SK-N-SH (cell line): Measurements from ENCODE around the gene CENPQ. TPM values are rescaled to one million over a fixed set of nuclear protein-coding genes. Genes with fewer than 3 reads are reported as not detected.

ENCODE experiments used
- CTCF ChIA-PET: fragments of 300-600, 350-600 bp; formaldehyde crosslinking; extraction: SDS; loops from one replicate; lab custom pipeline; 2021; lab: Yijun Ruan, JAX
- POLR2A ChIA-PET: fragments of 350-600 bp; sonication (Branson Sonifier 250); formaldehyde crosslinking; extraction: SDS; loops from one replicate; lab custom pipeline; 2020; ENCODE audit warnings: antibody characterized with exemption, inconsistent platforms; lab: Yijun Ruan, JAX
- DNase-seq: peaks from one replicate; pipeline ENCODE4 v3.0.0; 2012
- H2AFZ ChIP-seq: fragments of 200-600 bp; sonication (generic); 2 replicates; pipeline ENCODE4 v1.8.1; 2016; ENCODE audit warnings: antibody characterized with exemption, mild to moderate bottlenecking, low read depth
- H3F3A ChIP-seq: fragments of 200-600 bp; sonication (generic); replicated peaks from 2 replicates; pipeline ENCODE3; 2016; ENCODE audit warnings: antibody characterized with exemption, mild to moderate bottlenecking; ENCODE audit not compliant: insufficient read depth
- H3K27ac ChIP-seq, 2 experiments: fragments of 200-500 bp in 1 of 2; fragments of 200-600 bp in 1 of 2; sonication (Bioruptor generic) in 1 of 2; sonication (generic), shearing (Covaris generic) in 1 of 2; 2 replicates each; pipeline versions ENCODE4 v1.5.1 to v1.6.1; 2014 to 2016; ENCODE audit warnings: low read depth in 2 of 2, inconsistent platforms in 1 of 2, low read length in 1 of 2, mild to moderate bottlenecking in 1 of 2, mixed read lengths in 1 of 2
- H3K27me3 ChIP-seq: fragments of 200-600 bp; sonication (generic), shearing (Covaris generic); 2 replicates; pipeline ENCODE4 v1.6.1; 2016; ENCODE audit warnings: mixed run types; ENCODE audit not compliant: insufficient read depth
- H3K36me3 ChIP-seq, 2 experiments: fragments of 200-500 bp in 1 of 2; fragments of 200-600 bp in 1 of 2; sonication (Bioruptor generic) in 1 of 2; sonication (generic) in 1 of 2; replicated peaks in 1 of 2; 2 replicates each; pipeline versions ENCODE3 to v1.5.1; 2014 to 2016; ENCODE audit warnings: low read length in 1 of 2, mild to moderate bottlenecking in 1 of 2; ENCODE audit not compliant: insufficient read depth in 2 of 2, control insufficient read depth in 1 of 2
- H3K4me1 ChIP-seq, 2 experiments: fragments of 200-500 bp in 1 of 2; fragments of 200-600 bp in 1 of 2; sonication (Bioruptor generic) in 1 of 2; sonication (generic), shearing (Covaris generic) in 1 of 2; 2 replicates each; pipeline versions ENCODE4 v1.5.1 to v1.6.1; 2014 to 2016; ENCODE audit warnings: low read depth in 1 of 2, low read length in 1 of 2, mixed run types in 1 of 2; ENCODE audit not compliant: insufficient read depth in 2 of 2, control insufficient read depth in 1 of 2
- H3K4me2 ChIP-seq: fragments of 200-600 bp; sonication (generic), shearing (Covaris generic); 2 replicates; pipeline ENCODE4 v1.6.1; 2017; ENCODE audit warnings: mixed run types
- H3K4me3 ChIP-seq, 2 experiments: fragments of 200-500 bp in 1 of 2; fragments of 200-600 bp in 1 of 2; sonication (Bioruptor generic) in 1 of 2; sonication (generic), shearing (Covaris generic) in 1 of 2; 2 replicates each; pipeline versions ENCODE4 v1.5.1 to v1.8.1; 2014 to 2016; ENCODE audit warnings: low read depth in 2 of 2, inconsistent platforms in 1 of 2, low read length in 1 of 2, mild to moderate bottlenecking in 1 of 2, mixed read lengths in 1 of 2, moderate library complexity in 1 of 2
- H3K79me2 ChIP-seq: fragments of 200-600 bp; sonication (generic); 2 replicates; pipeline ENCODE4 v1.8.1; 2017; ENCODE audit warnings: mild to moderate bottlenecking; ENCODE audit not compliant: insufficient read depth
- H3K9ac ChIP-seq: fragments of 200-600 bp; sonication (generic); 2 replicates; pipeline ENCODE4 v1.6.1; 2017; ENCODE audit warnings: mixed run types
- H3K9me2 ChIP-seq: fragments of 200-600 bp; sonication (generic); 2 replicates; pipeline ENCODE4 v1.6.1; 2017; ENCODE audit warnings: mixed run types
- H3K9me3 ChIP-seq: fragments of 200-600 bp; sonication (generic); 2 replicates; pipeline ENCODE4 v1.6.1; 2017; ENCODE audit warnings: mixed run types, mild to moderate bottlenecking, moderate library complexity
- H4K20me1 ChIP-seq: fragments of 200-600 bp; sonication (generic); 2 replicates; pipeline ENCODE4 v1.6.1; 2017; ENCODE audit warnings: mild to moderate bottlenecking, mixed run types; ENCODE audit not compliant: insufficient read depth
- CHD2 ChIP-seq: fragments of 150-350 bp; IDR thresholded peaks from 2 replicates; pipeline ENCODE4 v1.6.1; 2018; ENCODE audit warnings: low read length; ENCODE audit not compliant: partially characterized antibody
- CTCF ChIP-seq: fragments of 200-600 bp; sonication (generic); IDR thresholded peaks from 2 replicates; pipeline ENCODE4 v1.6.1; 2017; ENCODE audit warnings: antibody characterized with exemption, mild to moderate bottlenecking, moderate library complexity
- ELF1 ChIP-seq: IDR thresholded peaks from 2 replicates; pipeline ENCODE4 v1.4.0; 2012
- EP300 ChIP-seq, 2 experiments: IDR thresholded peaks; 2 replicates each; pipeline versions ENCODE4 v1.4.0 to v1.6.1; 2012; ENCODE audit warnings: borderline replicate concordance in 1 of 2, low read depth in 1 of 2, low read length in 1 of 2
- EZH2phosphoT487 ChIP-seq: fragments of 200-600 bp; sonication (generic); IDR thresholded peaks from 2 replicates; pipeline ENCODE4 v1.6.1; 2017; ENCODE audit warnings: low read depth, mixed run types, mild to moderate bottlenecking, antibody characterized with exemption, moderate library complexity, borderline replicate concordance
- FOXM1 ChIP-seq: IDR thresholded peaks from 2 replicates; pipeline ENCODE4 v1.4.0; 2012; ENCODE audit warnings: low read depth, mild to moderate bottlenecking
- GATA2 ChIP-seq: sonication (generic); formaldehyde crosslinking; IDR thresholded peaks from 2 replicates; pipeline ENCODE4 v1.5.0; 2020; ENCODE audit warnings: mild to moderate bottlenecking, missing genetic modification reagents
- IRF3 ChIP-seq: fragments of 150-350 bp; IDR thresholded peaks from 2 replicates; pipeline ENCODE4 v1.6.1; 2016; ENCODE audit warnings: mild to moderate bottlenecking, low read depth, low read length
- JUND ChIP-seq: IDR thresholded peaks from 2 replicates; pipeline ENCODE4 v1.4.0; 2012
- MAX ChIP-seq: IDR thresholded peaks from 2 replicates; pipeline ENCODE4 v1.4.0; 2012; ENCODE audit warnings: low read depth
- MEF2A ChIP-seq: IDR thresholded peaks from 2 replicates; pipeline ENCODE4 v1.4.0; 2012; ENCODE audit warnings: low read depth, borderline replicate concordance
- MXI1 ChIP-seq: IDR thresholded peaks from 2 replicates; pipeline ENCODE4 v1.6.1; 2012; ENCODE audit warnings: mild to moderate bottlenecking, low read depth, low read length, improper control_type of control experiment
- NFIC ChIP-seq: IDR thresholded peaks from 2 replicates; pipeline ENCODE4 v1.4.0; 2012; ENCODE audit warnings: borderline replicate concordance
- PBX3 ChIP-seq: IDR thresholded peaks from 2 replicates; pipeline ENCODE4; 2012
- POLR2AphosphoS5 ChIP-seq: IDR thresholded peaks from 2 replicates; pipeline ENCODE4 v1.6.1; 2012; ENCODE audit warnings: low read depth, low read length
- RCOR1 ChIP-seq: fragments of 150-350 bp; IDR thresholded peaks from 2 replicates; pipeline ENCODE4 v1.6.1; 2017; ENCODE audit warnings: antibody characterized with exemption, low read length
- RFX5 ChIP-seq: IDR thresholded peaks from 2 replicates; pipeline ENCODE4 v1.6.1; 2012; ENCODE audit warnings: mild to moderate bottlenecking, improper control_type of control experiment, low read length
- SIN3A ChIP-seq: IDR thresholded peaks from 2 replicates; pipeline ENCODE4 v1.6.1; 2012; ENCODE audit warnings: low read depth, mild to moderate bottlenecking, low read length, moderate library complexity, borderline replicate concordance
- TEAD4 ChIP-seq: IDR thresholded peaks from 2 replicates; pipeline ENCODE4 v1.4.0; 2012; ENCODE audit warnings: mild to moderate bottlenecking, borderline replicate concordance; ENCODE audit not compliant: insufficient read depth
- USF1 ChIP-seq: IDR thresholded peaks from 2 replicates; pipeline ENCODE4 v1.4.0; 2012; ENCODE audit warnings: low read depth, borderline replicate concordance
- WGBS: methylation state at CpG from one replicate; pipeline ENCODE4 v1.1.6; 2017; ENCODE audit warnings: low lambda C conversion rate; 5-methylcytosine and 5-hydroxymethylcytosine counted together
- polyA plus RNA-seq, 3 experiments: library from polyadenylated mRNA; depleted of rRNA; stranded (reverse); fragments of >200 nt; gene quantifications; 2 replicates each; pipeline ENCODE4 v1.2.3, GENCODE V29; 2012

Gene CENPQ
- polyA plus RNA-seq, 1 of the 3 experiments (the other 2 are of a cell fraction), result 2.5 TPM

- H3K27me3 ChIP-seq, result peaks cover 9% of the 10 kb centered on the region; the same call in 1 of the 2 replicates
- no peak overlapping the region for H2AFZ ChIP-seq
- no peaks in the 10 kb centered on the region for H4K20me1 ChIP-seq
- H3K4me2 ChIP-seq, result no peak overlapping the region
- no peak overlapping the region for H3K9ac ChIP-seq
- H3K4me1 ChIP-seq, result no peaks in the 10 kb centered on the region
- ChIA-PET CTCF (interaction anchor here (1.2 kb wide), 1 partner anchor 8 kb away, joined by 6 read pairs; no protein-coding TSS in a partner anchor), POLR2A (no interaction called here)
- H3K36me3 ChIP-seq, result no peaks in the 10 kb centered on the region
- no peaks in the 10 kb centered on the region for H3F3A ChIP-seq
- 6% methylated on average over 1 of the region's 1 CpG for WGBS
- no peak for DNase-seq
- no peak overlapping the region for H3K4me3 ChIP-seq
- H3K27ac ChIP-seq, result no peak overlapping the region
- H3K9me2 ChIP-seq, result no peaks in the 10 kb centered on the region
- no peaks in the 10 kb centered on the region for H3K9me3 ChIP-seq
- TF ChIP-seq POLR2AphosphoS5, result no peak
- TF ChIP-seq EZH2phosphoT487, result no peak
- TF ChIP-seq MXI1, result no peak
- TF ChIP-seq MEF2A, result no peak
- no peak for TF ChIP-seq RFX5
- no peak for TF ChIP-seq PBX3
- TF ChIP-seq ELF1, result no peak
- no peak for TF ChIP-seq USF1
- no peak for TF ChIP-seq CTCF
- no peak for TF ChIP-seq CHD2
- TF ChIP-seq TEAD4, result no peak
- no peak for TF ChIP-seq SIN3A
- TF ChIP-seq JUND, result no peak
- no peak for TF ChIP-seq RCOR1
- TF ChIP-seq NFIC, result no peak
- no peak for TF ChIP-seq GATA2 (CRISPR knock-in tag)
- TF ChIP-seq IRF3, result no peak
- no peak for TF ChIP-seq FOXM1
- TF ChIP-seq MAX, result no peak
- no peak for TF ChIP-seq EP300 (IDR thresholded peaks at IDR 0.05; ENCODE audit: borderline replicate concordance in 1 of 2, low read depth in 1 of 2, low read length in 1 of 2)
- no peaks in the 10 kb centered on the region for H3K79me2 ChIP-seq
Measured at GRCh38 chr6:49523901-49524300, 60.7 kb downstream of the CENPQ start.
